ENCODE measurements around the gene CFAP100.

DNA sequence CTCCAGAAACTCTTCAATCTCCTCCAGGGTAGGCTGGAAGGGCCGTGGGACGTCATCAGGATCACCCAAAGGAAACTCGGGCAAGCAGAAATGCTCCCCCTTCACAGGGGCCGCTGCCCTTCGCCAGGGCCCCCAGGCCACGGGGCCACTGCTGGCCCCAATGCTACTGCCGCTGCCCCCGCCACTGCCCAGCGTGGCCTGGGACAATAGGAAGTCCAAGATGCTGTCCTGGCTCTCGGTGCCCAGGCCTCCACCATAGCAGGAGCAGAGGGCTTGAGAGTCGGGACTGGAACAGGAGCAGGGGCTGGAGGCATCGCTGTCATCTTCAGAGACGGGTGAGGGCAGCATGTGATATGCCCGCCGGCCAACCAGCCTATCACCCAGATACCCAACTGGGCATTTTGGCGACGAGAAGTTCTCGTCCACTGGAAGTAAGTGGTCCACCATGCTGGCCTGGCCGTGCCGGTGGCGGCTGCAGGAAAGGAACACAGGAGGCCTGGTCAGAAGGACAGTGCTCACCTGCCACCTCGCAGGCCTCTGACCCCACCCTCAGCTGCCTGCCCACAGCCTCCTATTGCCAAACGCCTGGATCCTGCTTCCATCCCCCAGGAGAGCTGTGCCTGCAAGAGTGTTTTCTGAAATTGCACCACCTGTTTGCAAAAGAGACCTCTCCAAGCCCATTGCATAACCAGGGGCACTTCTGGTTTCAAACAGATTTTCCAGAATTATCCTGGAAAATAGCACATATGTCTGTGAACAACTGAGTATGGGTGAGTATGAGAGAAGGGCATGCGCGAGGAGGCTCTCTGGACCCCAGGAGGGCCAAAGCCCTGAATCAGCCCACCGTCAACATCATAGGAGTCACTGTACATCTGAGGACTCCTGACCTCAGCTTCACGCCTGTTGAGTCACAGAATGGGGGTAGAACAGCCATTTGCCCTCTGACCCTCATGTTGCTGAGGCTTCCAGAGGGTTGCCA is 41.9 kb upstream of the CFAP100 start:
- TF ChIP-seq, protein P1, sequence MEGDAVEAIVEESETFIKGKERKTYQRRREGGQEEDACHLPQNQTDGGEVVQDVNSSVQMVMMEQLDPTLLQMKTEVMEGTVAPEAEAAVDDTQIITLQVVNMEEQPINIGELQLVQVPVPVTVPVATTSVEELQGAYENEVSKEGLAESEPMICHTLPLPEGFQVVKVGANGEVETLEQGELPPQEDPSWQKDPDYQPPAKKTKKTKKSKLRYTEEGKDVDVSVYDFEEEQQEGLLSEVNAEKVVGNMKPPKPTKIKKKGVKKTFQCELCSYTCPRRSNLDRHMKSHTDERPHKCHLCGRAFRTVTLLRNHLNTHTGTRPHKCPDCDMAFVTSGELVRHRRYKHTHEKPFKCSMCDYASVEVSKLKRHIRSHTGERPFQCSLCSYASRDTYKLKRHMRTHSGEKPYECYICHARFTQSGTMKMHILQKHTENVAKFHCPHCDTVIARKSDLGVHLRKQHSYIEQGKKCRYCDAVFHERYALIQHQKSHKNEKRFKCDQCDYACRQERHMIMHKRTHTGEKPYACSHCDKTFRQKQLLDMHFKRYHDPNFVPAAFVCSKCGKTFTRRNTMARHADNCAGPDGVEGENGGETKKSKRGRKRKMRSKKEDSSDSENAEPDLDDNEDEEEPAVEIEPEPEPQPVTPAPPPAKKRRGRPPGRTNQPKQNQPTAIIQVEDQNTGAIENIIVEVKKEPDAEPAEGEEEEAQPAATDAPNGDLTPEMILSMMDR (IDR thresholded peaks at IDR 0.05) = no peak
- TF ChIP-seq EP300 (IDR thresholded peaks at IDR 0.05) (no peak), POLR2AphosphoS5 (IDR thresholded peaks at IDR 0.05) (peak in 1 of 2 donors; percentile 33)
